HCT116 (cell line): ENCODE data around the gene CENPT. TPM values are rescaled to one million over a fixed set of nuclear protein-coding genes. Genes with fewer than 3 reads are reported as not detected.

Experiments
- ATAC-seq: fragments of 200-7000 bp; cut with Tn5 transposase; 2 replicates; pipeline ENCODE4 v1.9.1; 2020; ENCODE audit warnings: mild to moderate bottlenecking, moderate library complexity
- BruUV-seq: library from RNA; stranded (reverse); fragments of 400-500 nt; replicated peaks from 2 replicates; lab custom pipeline; 2021; lab: Mats Ljungman, UMichigan
- CTCF ChIA-PET: fragments of 300-600 bp; sonication (Branson Sonifier 250); formaldehyde crosslinking; loops from one replicate; lab custom pipeline; 2021; ENCODE audit warnings: antibody characterized with exemption; lab: Charles Lee
- POLR2A ChIA-PET: fragments of 300-600, 350-600 bp; sonication (Branson Sonifier 250); formaldehyde crosslinking; loops from one replicate; lab custom pipeline; 2021; ENCODE audit warnings: antibody characterized with exemption; lab: Charles Lee
- RAD21 ChIA-PET, 2 experiments: fragments of 300-600 bp; sonication (Branson Sonifier 250); formaldehyde crosslinking; loops; one replicate each; lab custom pipeline; 2023; ENCODE audit warnings: low total read pairs in 2 of 2; ENCODE audit not compliant: uncharacterized antibody in 2 of 2, unreplicated experiment in 2 of 2, low non-redundant PET in 1 of 2; lab: Charles Lee
- DNase-seq: peaks from one replicate; pipeline ENCODE4 v3.0.0-alpha.2; 2010; ENCODE audit warnings: low read depth, low spot score
- H2AFZ ChIP-seq: fragments of 200-600 bp; shearing (Covaris generic), sonication (generic); 2 replicates; pipeline ENCODE4 v1.6.1; 2017; ENCODE audit warnings: low read depth, mixed run types, mixed read lengths, antibody characterized with exemption, low read length; ENCODE audit not compliant: poor library complexity, severe bottlenecking
- H3K27ac ChIP-seq: 2 replicates; pipeline ENCODE4 v1.5.1; 2012; ENCODE audit warnings: low read depth, low read length
- H3K27me3 ChIP-seq: fragments of 200-600 bp; sonication (generic); 2 replicates; pipeline ENCODE4 v1.6.1; 2016; ENCODE audit warnings: mixed run types, low read length, mixed read lengths; ENCODE audit not compliant: insufficient read depth
- H3K36me3 ChIP-seq, 2 experiments: fragments of 200-500 bp in 1 of 2; fragments of 200-600 bp in 1 of 2; sonication (Bioruptor generic) in 1 of 2; sonication (generic) in 1 of 2; 2 replicates each; pipeline versions ENCODE4 v1.5.1 to v1.6.1; 2014 to 2016; ENCODE audit warnings: low read length in 2 of 2, inconsistent platforms in 1 of 2, mixed read lengths in 1 of 2, mixed run types in 1 of 2; ENCODE audit not compliant: insufficient read depth in 2 of 2, control insufficient read depth in 1 of 2
- H3K4me1 ChIP-seq, 2 experiments: fragments of 200-600 bp in 1 of 2; sonication (generic) in 1 of 2; 2 replicates each; pipeline versions ENCODE4 v1.5.1 to v1.6.1; 2012 to 2017; ENCODE audit warnings: low read length in 2 of 2, inconsistent platforms in 1 of 2, mild to moderate bottlenecking in 1 of 2, mixed read lengths in 1 of 2, mixed run types in 1 of 2, moderate library complexity in 1 of 2; ENCODE audit not compliant: insufficient read depth in 2 of 2, control insufficient read depth in 1 of 2
- H3K4me2 ChIP-seq: fragments of 200-600 bp; sonication (generic); 2 replicates; pipeline ENCODE4 v1.6.1; 2017; ENCODE audit warnings: mixed run types, low read length, mixed read lengths
- H3K4me3 ChIP-seq, 2 experiments: fragments of 200-600 bp in 1 of 2; sonication (generic) in 1 of 2; replicated peaks in 1 of 2; 2 replicates each; pipeline ENCODE4 v1.5.1; 2011 to 2016; ENCODE audit warnings: low read length in 2 of 2, control low read depth in 1 of 2, low read depth in 1 of 2, mild to moderate bottlenecking in 1 of 2, mixed read lengths in 1 of 2, mixed run types in 1 of 2
- H3K79me2 ChIP-seq: fragments of 200-600 bp; sonication (generic); 2 replicates; pipeline ENCODE4 v1.6.1; 2017; ENCODE audit warnings: mild to moderate bottlenecking, mixed run types, low read length, moderate library complexity, mixed read lengths; ENCODE audit not compliant: insufficient read depth
- H3K9ac ChIP-seq: fragments of 200-600 bp; sonication (generic); 2 replicates; pipeline ENCODE4 v1.6.1; 2016; ENCODE audit warnings: low read length, mixed read lengths
- H3K9me2 ChIP-seq: fragments of 200-600 bp; sonication (generic), shearing (Covaris generic); 2 replicates; pipeline ENCODE4 v1.6.1; 2017; ENCODE audit warnings: mixed run types, mild to moderate bottlenecking, moderate library complexity; ENCODE audit not compliant: insufficient read depth
- H3K9me3 ChIP-seq, 2 experiments: fragments of 200-500 bp in 1 of 2; fragments of 200-600 bp in 1 of 2; sonication (Bioruptor generic) in 1 of 2; sonication (generic) in 1 of 2; 2 replicates each; pipeline ENCODE4 v1.6.1; 2014 to 2017; ENCODE audit warnings: low read length in 2 of 2, mixed read lengths in 2 of 2, inconsistent platforms in 1 of 2, low read depth in 1 of 2, mild to moderate bottlenecking in 1 of 2, mixed run types in 1 of 2, moderate library complexity in 1 of 2; ENCODE audit not compliant: control insufficient read depth in 1 of 2, insufficient read depth in 1 of 2
- H4K20me1 ChIP-seq: fragments of 200-600 bp; sonication (generic), shearing (Covaris generic); 2 replicates; pipeline ENCODE4 v1.6.1; 2017; ENCODE audit warnings: mixed run types, mild to moderate bottlenecking, moderate library complexity; ENCODE audit not compliant: insufficient read depth
- CEBPB ChIP-seq: IDR thresholded peaks from 2 replicates; pipeline ENCODE4 v1.6.1; 2012; ENCODE audit warnings: low read depth
- EZH2phosphoT487 ChIP-seq: fragments of 200-600 bp; IDR thresholded peaks from 2 replicates; pipeline ENCODE4 v1.6.1; 2018; ENCODE audit warnings: antibody characterized with exemption, borderline replicate concordance
- FOSL1 ChIP-seq: IDR thresholded peaks from 2 replicates; pipeline ENCODE4 v1.6.1; 2012; ENCODE audit warnings: low read depth
- JUND ChIP-seq: IDR thresholded peaks from 2 replicates; pipeline ENCODE4 v1.6.1; 2012
- SP1 ChIP-seq: IDR thresholded peaks from 2 replicates; pipeline ENCODE4 v1.6.1; 2012; ENCODE audit warnings: low read depth
- SRF ChIP-seq: IDR thresholded peaks from 2 replicates; pipeline ENCODE4 v1.6.1; 2012; ENCODE audit warnings: low read depth
- YY1 ChIP-seq: IDR thresholded peaks from 2 replicates; pipeline ENCODE4 v1.6.1; 2011; ENCODE audit warnings: low read length, low read depth, moderate library complexity, mild to moderate bottlenecking; ENCODE audit not compliant: insufficient replicate concordance; ENCODE audit errors: extremely low read depth
- ZNF274 ChIP-seq: fragments of 200-500 bp; sonication (Bioruptor generic); IDR thresholded peaks from 2 replicates; pipeline ENCODE4 v1.6.1; 2014; ENCODE audit warnings: mild to moderate bottlenecking, low read depth, low read length, inconsistent platforms
- intact Hi-C: fragments of 100-400 bp; cut with micrococcal nuclease; formaldehyde crosslinking; loops from 2 replicates; pipeline ENCODE4 v1.10.0; 2022
- total RNA-seq: library from RNA; stranded (reverse); gene quantifications from one replicate; pipeline ENCODE4 v1.2.1, GENCODE V29; 2021; ENCODE audit not compliant: unreplicated experiment
- TF ChIP-seq, protein P1 (sequence below): IDR thresholded peaks from 2 replicates; pipeline ENCODE4 v1.6.1; 2012
- TF ChIP-seq, protein P2 (sequence below): IDR thresholded peaks from 2 replicates; pipeline ENCODE4 v1.6.1; 2011; ENCODE audit warnings: mild to moderate bottlenecking, low read length, moderate library complexity; ENCODE audit not compliant: insufficient replicate concordance; ENCODE audit errors: extremely low read depth
- TF ChIP-seq, protein P3 (sequence below), 3 experiments: fragments of 200-600 bp in 1 of 3; sonication (generic) in 1 of 3; IDR thresholded peaks in 2 of 3; conservative IDR thresholded peaks in 1 of 3; 2 replicates each; pipeline ENCODE4 v1.5.1; 2012 to 2017; ENCODE audit warnings: low read depth in 2 of 3, low read length in 2 of 3, antibody characterized with exemption in 1 of 3, borderline replicate concordance in 1 of 3, control low read depth in 1 of 3, mild to moderate bottlenecking in 1 of 3, mixed read lengths in 1 of 3, mixed run types in 1 of 3, moderate library complexity in 1 of 3; ENCODE audit not compliant: insufficient read depth in 1 of 3

CENPT gene
- total RNA-seq, 1 experiment from 2014 or later: 40.5 TPM

DNA sequence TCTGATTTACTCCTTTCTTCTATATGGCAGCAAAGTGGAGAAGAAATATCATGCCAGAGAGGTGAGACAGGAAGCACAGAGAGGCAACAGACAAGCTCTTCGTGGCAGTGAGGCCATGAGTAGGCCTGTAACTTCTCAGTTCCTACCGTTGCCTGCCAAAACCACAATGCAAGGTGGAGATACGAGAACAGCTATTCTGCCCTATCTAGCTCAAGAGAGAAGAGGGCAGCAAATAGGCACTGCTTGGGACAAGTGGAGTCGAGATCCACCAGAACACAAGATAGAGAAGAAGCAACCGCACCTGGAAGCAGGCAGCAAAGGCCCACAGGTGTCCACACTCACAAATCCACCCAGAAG is 66.0 kb downstream of the CENPT start (continued):
- TF ChIP-seq YY1: no peak
- TF ChIP-seq SP1: no peak
- TF ChIP-seq CEBPB: no peak

DNA sequence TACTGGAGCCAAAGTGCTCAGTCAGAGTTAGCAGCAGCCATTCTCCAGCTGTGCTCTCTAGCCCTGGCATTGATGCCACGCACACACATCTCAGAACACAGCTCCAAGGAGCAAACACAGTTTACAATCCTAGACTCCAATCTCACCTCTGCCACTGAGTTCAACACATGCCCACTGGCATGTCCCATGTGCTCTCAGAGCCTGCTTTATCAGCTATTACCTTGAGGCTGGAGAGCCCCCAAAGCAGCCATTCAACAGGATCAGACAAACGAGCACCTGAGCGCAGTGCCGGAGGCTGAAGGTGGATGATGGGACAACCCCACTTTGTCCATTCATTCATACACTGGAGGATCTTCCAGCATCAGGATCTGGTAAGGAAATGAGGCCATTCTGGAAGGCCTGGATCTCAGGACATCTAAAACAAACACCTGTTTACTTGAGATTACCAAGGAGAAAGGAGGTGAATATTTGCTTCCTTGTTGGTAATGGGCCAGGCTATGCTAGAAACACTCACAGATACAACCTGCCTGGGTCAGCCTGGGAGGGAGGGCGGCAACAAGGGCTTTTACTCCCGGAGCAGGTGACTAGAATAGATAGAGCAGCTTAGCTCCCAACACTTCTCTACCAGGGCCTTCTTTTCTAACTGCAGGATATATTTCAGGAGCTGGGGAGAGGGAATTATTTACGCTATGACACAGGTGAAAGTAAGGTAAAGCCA is 66.5 kb downstream of the CENPT start:
- CTCF ChIA-PET: interaction anchor here (0.7 kb wide), 1 partner anchor 36 kb away, joined by 3 read pairs; no protein-coding TSS in a partner anchor
- DNase-seq (no peak), ATAC-seq (no peak)
- Histone ChIP-seq H3K4me3 (no peak overlapping the region), H2AFZ (no peak overlapping the region), H3K4me1 (peaks cover 0 to 7% of the 10 kb centered on the region in 2 experiments; a peak in 1 of 4 replicates), H3K9me3 (no peaks in the 10 kb centered on the region), H3K36me3 (no peaks in the 10 kb centered on the region), H3K9ac (no peak overlapping the region), H3K79me2 (peaks cover 18% of the 10 kb centered on the region), H3K27ac (no peak overlapping the region), H3K9me2 (no peaks in the 10 kb centered on the region), H3K4me2 (no peak overlapping the region), H4K20me1 (no peaks in the 10 kb centered on the region), H3K27me3 (no peaks in the 10 kb centered on the region)
- RAD21 ChIA-PET: no interaction called here
- POLR2A ChIA-PET: interaction anchor here (2.6 kb wide), 1 partner anchor 25 kb away, joined by 5 read pairs; the partner anchor contains the start of genes RANBP10 and TSNAXIP1
- BruUV-seq: no TSS peak
- TF ChIP-seq EZH2phosphoT487: no peak
- intact Hi-C loops: no loop called here

DNA sequence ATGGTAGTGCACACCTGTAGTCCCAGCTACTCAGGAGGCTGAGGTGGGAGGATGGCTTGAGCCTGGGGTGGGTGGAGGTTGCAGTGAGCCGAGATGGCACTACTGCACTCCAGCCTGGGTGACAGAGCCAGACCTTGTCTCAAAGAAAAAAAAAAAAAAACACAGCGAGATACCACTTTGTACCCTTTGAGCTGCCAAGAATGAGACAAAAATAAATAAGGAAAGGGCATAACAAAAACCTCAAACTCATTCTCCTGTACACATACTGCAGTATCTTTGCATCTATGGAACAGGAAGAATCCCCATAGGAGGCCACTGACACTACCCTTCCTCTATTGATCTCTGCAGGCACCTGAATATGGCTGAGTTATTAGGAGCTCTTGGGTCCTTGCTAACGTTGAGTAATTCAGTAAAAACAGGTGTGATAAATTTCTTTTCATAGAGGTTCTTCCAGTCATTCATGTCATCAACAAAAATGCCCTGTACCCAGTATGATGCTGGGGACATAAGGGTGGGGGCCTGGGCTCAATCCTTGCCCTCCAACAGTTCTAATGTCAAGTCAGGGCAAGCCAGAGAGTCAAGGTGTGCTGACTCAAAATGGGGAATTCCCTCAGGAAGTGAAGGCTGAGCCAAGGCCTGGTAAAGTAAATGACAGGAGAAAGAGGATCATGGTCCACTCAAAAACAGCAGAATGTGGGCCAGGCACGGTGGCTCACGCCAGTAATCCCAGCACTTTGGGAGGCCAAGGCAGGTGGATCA is 68.1 kb downstream of the CENPT start:
- Histone ChIP-seq H3K27ac (no peak overlapping the region), H3K4me2 (no peak overlapping the region), H3K27me3 (no peaks in the 10 kb centered on the region), H3K4me1 (peaks cover 0 to 7% of the 10 kb centered on the region in 2 experiments; a peak in 1 of 4 replicates), H3K9me3 (no peaks in the 10 kb centered on the region), H2AFZ (no peak overlapping the region), H3K9ac (no peak overlapping the region), H3K9me2 (no peaks in the 10 kb centered on the region), H4K20me1 (no peaks in the 10 kb centered on the region), H3K79me2 (peaks cover 23% of the 10 kb centered on the region), H3K36me3 (no peaks in the 10 kb centered on the region), H3K4me3 (no peak overlapping the region)
- ChIA-PET CTCF (interaction anchor here (0.8 to 1.7 kb wide), 2 partner anchors 27 to 37 kb away, joined by 4 to 6 read pairs; partner anchors contain the start of gene TSNAXIP1), POLR2A (interaction anchor here (2.6 kb wide), 1 partner anchor 27 kb away, joined by 5 read pairs; the partner anchor contains the start of genes RANBP10 and TSNAXIP1), RAD21 (no interaction called here)
- DNase-seq (no peak), ATAC-seq (no peak)
- intact Hi-C loops: no loop called here
- BruUV-seq: no TSS peak
- TF ChIP-seq, protein P1, sequence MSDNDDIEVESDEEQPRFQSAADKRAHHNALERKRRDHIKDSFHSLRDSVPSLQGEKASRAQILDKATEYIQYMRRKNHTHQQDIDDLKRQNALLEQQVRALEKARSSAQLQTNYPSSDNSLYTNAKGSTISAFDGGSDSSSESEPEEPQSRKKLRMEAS: no peak
- TF ChIP-seq JUND: no peak
- TF ChIP-seq, protein P2, sequence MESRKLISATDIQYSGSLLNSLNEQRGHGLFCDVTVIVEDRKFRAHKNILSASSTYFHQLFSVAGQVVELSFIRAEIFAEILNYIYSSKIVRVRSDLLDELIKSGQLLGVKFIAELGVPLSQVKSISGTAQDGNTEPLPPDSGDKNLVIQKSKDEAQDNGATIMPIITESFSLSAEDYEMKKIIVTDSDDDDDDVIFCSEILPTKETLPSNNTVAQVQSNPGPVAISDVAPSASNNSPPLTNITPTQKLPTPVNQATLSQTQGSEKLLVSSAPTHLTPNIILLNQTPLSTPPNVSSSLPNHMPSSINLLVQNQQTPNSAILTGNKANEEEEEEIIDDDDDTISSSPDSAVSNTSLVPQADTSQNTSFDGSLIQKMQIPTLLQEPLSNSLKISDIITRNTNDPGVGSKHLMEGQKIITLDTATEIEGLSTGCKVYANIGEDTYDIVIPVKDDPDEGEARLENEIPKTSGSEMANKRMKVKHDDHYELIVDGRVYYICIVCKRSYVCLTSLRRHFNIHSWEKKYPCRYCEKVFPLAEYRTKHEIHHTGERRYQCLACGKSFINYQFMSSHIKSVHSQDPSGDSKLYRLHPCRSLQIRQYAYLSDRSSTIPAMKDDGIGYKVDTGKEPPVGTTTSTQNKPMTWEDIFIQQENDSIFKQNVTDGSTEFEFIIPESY: no peak
- TF ChIP-seq ZNF274: no peak
- no peak for TF ChIP-seq SRF
- TF ChIP-seq YY1: no peak
- no peak for TF ChIP-seq SP1
- TF ChIP-seq, protein P3, sequence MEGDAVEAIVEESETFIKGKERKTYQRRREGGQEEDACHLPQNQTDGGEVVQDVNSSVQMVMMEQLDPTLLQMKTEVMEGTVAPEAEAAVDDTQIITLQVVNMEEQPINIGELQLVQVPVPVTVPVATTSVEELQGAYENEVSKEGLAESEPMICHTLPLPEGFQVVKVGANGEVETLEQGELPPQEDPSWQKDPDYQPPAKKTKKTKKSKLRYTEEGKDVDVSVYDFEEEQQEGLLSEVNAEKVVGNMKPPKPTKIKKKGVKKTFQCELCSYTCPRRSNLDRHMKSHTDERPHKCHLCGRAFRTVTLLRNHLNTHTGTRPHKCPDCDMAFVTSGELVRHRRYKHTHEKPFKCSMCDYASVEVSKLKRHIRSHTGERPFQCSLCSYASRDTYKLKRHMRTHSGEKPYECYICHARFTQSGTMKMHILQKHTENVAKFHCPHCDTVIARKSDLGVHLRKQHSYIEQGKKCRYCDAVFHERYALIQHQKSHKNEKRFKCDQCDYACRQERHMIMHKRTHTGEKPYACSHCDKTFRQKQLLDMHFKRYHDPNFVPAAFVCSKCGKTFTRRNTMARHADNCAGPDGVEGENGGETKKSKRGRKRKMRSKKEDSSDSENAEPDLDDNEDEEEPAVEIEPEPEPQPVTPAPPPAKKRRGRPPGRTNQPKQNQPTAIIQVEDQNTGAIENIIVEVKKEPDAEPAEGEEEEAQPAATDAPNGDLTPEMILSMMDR (IDR thresholded peaks at IDR 0.05 in 2 of 3, conservative IDR thresholded peaks at IDR 0.05 in 1 of 3; ENCODE audit: borderline replicate concordance in 1 of 3, insufficient read depth in 1 of 3, low read depth in 2 of 3, low read length in 2 of 3): no peak
- TF ChIP-seq FOSL1: no peak
